Ovary (tissue), 3 donors: ENCODE measurements around the gene JUND.

Experiments used
- CTCF ChIP-seq, 3 donors: fragments of 450-650 bp in 2 of 3; fragments of 200-600 bp in 1 of 3; IDR thresholded peaks; one replicate each; pipeline versions ENCODE4 v1.5.1 to v1.8.0; 2016 to 2022; ENCODE audit warnings: antibody characterized with exemption in 3 of 3, mild to moderate bottlenecking in 1 of 3
- EP300 ChIP-seq: sonication (generic); formaldehyde crosslinking; IDR thresholded peaks from one replicate; pipeline ENCODE4 v1.6.1; 2017; ENCODE audit warnings: antibody characterized with exemption
- POLR2A ChIP-seq: fragments of 450-650 bp; IDR thresholded peaks from one replicate; pipeline ENCODE4 v1.6.1; 2017; ENCODE audit warnings: antibody characterized with exemption, mild to moderate bottlenecking, moderate library complexity
- donor health status: DM: no; HTN: no; CAD: no.

GRCh38 chr19:18279266-18279515, 2.2 kb downstream of the JUND start:
- TF ChIP-seq CTCF (IDR thresholded peaks at IDR 0.05) (no peak), POLR2A (no peak), EP300 (no peak)
